ENCODE results near the gene MAP1LC3A.

DNA sequence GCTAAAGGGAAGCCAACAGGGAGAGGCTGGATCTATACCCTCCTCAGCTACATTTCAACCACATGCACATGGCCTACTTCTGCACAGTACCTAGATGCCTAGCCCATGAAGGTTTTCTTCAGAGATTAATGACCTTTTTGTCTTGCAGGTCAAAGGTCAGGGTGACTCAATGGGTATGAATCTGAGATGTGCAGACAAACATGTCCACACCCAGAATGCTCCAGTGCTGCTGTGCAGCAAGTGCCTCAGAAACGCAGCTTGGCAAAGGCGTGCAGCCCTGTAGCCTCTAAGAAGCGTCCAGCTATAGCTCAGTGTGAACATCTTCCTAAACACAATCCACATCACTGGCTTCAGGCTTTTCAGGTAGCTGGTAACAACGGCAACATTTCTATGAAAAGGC, 24.4 kb downstream of the MAP1LC3A start:
- TF ChIP-seq, protein P1, sequence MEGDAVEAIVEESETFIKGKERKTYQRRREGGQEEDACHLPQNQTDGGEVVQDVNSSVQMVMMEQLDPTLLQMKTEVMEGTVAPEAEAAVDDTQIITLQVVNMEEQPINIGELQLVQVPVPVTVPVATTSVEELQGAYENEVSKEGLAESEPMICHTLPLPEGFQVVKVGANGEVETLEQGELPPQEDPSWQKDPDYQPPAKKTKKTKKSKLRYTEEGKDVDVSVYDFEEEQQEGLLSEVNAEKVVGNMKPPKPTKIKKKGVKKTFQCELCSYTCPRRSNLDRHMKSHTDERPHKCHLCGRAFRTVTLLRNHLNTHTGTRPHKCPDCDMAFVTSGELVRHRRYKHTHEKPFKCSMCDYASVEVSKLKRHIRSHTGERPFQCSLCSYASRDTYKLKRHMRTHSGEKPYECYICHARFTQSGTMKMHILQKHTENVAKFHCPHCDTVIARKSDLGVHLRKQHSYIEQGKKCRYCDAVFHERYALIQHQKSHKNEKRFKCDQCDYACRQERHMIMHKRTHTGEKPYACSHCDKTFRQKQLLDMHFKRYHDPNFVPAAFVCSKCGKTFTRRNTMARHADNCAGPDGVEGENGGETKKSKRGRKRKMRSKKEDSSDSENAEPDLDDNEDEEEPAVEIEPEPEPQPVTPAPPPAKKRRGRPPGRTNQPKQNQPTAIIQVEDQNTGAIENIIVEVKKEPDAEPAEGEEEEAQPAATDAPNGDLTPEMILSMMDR (IDR thresholded peaks at IDR 0.05; ENCODE audit: insufficient read depth, low read length, poor library complexity, severe bottlenecking): no peak
- no peak for TF ChIP-seq EZH2phosphoT487 (conservative IDR thresholded peaks at IDR 0.05; ENCODE audit: low read length)

Measured in SU-DHL-6 (cell line).